ENCODE data around the gene ABCC2.

- no peak for TF ChIP-seq CTCF (conservative IDR thresholded peaks at IDR 0.05; ENCODE audit: low read depth, low read length)
- TF ChIP-seq EZH2 (IDR thresholded peaks at IDR 0.05; ENCODE audit: borderline replicate concordance, low read depth, low read length, poor library complexity, severe bottlenecking) = no peak
Observed at GRCh38 chr10:99787311-99787710, 4.9 kb downstream of the ABCC2 start.

All from A673 (cell line).